Lung (tissue), 12 donors: ENCODE measurements around the gene C5. TPM values are rescaled to one million over a fixed set of nuclear protein-coding genes. Genes with fewer than 3 reads are reported as not detected.

Source experiments
- ATAC-seq: fragments of 200-7000 bp; cut with Tn5 transposase; one replicate; pipeline ENCODE4 v1.9.1; 2020; ENCODE audit warnings: moderate number of reproducible peaks; ENCODE audit not compliant: insufficient read depth, low FRiP score
- DNase-seq, 3 donors: peaks; one replicate each; pipeline ENCODE4 v3.0.0-alpha.2; 2013 to 2017
- H3K27ac ChIP-seq, 2 donors: one replicate each; pipeline ENCODE4 v1.5.1; 2013; ENCODE audit warnings: mild to moderate bottlenecking in 2 of 2, moderate library complexity in 2 of 2, control low read depth in 1 of 2, inconsistent platforms in 1 of 2, low read depth in 1 of 2, low read length in 1 of 2
- H3K27me3 ChIP-seq, 3 donors: one replicate each; pipeline ENCODE4 v1.5.1; 2013; ENCODE audit warnings: low read length in 2 of 3; ENCODE audit not compliant: control insufficient read depth in 3 of 3, insufficient read depth in 3 of 3
- H3K36me3 ChIP-seq, 4 donors: one replicate each; pipeline ENCODE4 v1.5.1; 2013; ENCODE audit warnings: low read length in 4 of 4, mild to moderate bottlenecking in 1 of 4, moderate library complexity in 1 of 4; ENCODE audit not compliant: control insufficient read depth in 4 of 4, insufficient read depth in 4 of 4
- H3K4me1 ChIP-seq, 5 donors: one replicate each; pipeline ENCODE4 v1.5.1; 2013; ENCODE audit warnings: low read length in 5 of 5, mild to moderate bottlenecking in 2 of 5, moderate library complexity in 1 of 5; ENCODE audit not compliant: control insufficient read depth in 5 of 5, insufficient read depth in 5 of 5
- H3K4me3 ChIP-seq: one replicate; pipeline ENCODE4 v1.5.1; 2013; ENCODE audit warnings: mild to moderate bottlenecking, control low read depth, moderate library complexity
- H3K9ac ChIP-seq, 2 donors: one replicate each; pipeline ENCODE4 v1.5.1; 2013; ENCODE audit warnings: low read length in 2 of 2, control low read depth in 1 of 2; ENCODE audit not compliant: insufficient read depth in 1 of 2
- H3K9me3 ChIP-seq, 4 donors: one replicate each; pipeline ENCODE4 v1.5.1; 2013; ENCODE audit warnings: low read length in 3 of 4, mild to moderate bottlenecking in 1 of 4, moderate library complexity in 1 of 4; ENCODE audit not compliant: control insufficient read depth in 4 of 4, insufficient read depth in 3 of 4
- CTCF ChIP-seq: IDR thresholded peaks from 2 replicates; pipeline ENCODE4 v1.5.1; 2012; ENCODE audit warnings: mild to moderate bottlenecking; ENCODE audit errors: control extremely low read depth, extremely low read depth
- WGBS, 2 donors: extraction: QIAGEN DNeasy Blood & Tissue Kit; methylation state at CpG; one replicate each; pipeline ENCODE4 v1.1.7; 2013; 5-methylcytosine and 5-hydroxymethylcytosine counted together
- polyA plus RNA-seq, 2 donors: library from polyadenylated mRNA; stranded (reverse); fragments of 200-250 nt; gene quantifications; one replicate each; pipeline ENCODE4 v1.2.1, GENCODE V29; 2013
- total RNA-seq, 2 donors: library from RNA; depleted of rRNA in 1 of 2; stranded (reverse); fragments of >200 nt in 1 of 2; gene quantifications; one replicate each; pipeline ENCODE4 v1.2.1, GENCODE V29; 2014 to 2021
- donor health status: control.
- donor health status: control.
- donor health status: Bipolar disorder and iron deficiency.
- donor health status: healthy.
- donor health status: DM: yes; HTN: yes; CAD: no.

C5 gene
- total and polyA plus RNA-seq, 4 donors: 9.5 to 53.2 (median 13.1) TPM

- Histone ChIP-seq H3K36me3 (peaks cover 0 to 8% (median 3%) of the 10 kb centered on the region in 4 donors), H3K4me1 (peaks cover 0 to 32% (median 15%) of the 10 kb centered on the region in 5 donors), H3K9me3 (peaks cover 0 to 4% (median 1%) of the 10 kb centered on the region in 4 donors), H3K9ac (no peak overlapping the region), H3K27me3 (no peaks in the 10 kb centered on the region), H3K4me3 (no peak overlapping the region), H3K27ac (no peak overlapping the region)
- WGBS, 2 donors: 65 to 70% methylated on average over 5 of the region's 5 CpGs
- DNase-seq (no peak), ATAC-seq (no peak)
- no peak for TF ChIP-seq CTCF
These were observed 134.1 kb downstream of the C5 start for GRCh38 chr9:120915854-120916470.

DNA sequence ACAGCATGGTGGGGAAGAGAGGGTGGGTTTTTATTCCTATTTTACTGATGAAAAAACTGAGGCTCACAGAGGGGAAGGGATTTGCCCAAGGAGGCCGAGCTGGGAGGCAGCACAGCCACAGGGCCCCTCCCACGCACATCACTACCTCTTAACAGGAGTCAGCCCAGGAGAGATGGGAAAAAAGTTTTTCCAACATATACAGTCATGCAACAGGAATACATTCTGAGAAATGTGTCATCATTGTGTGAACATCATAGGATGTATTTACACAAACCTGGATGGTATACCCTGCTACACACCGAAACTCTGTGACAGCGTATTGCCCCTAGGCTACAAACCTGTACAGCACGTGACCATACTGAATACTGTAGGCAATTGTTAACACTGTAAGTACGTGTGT, 135.1 kb downstream of the C5 start:
- Histone ChIP-seq H3K27ac (no peak overlapping the region), H3K9ac (no peak overlapping the region), H3K4me3 (no peak overlapping the region), H3K4me1 (peaks cover 2 to 25% (median 9%) of the 10 kb centered on the region in 5 donors), H3K36me3 (peaks cover 0 to 9% (median 3%) of the 10 kb centered on the region in 4 donors), H3K9me3 (peaks cover 0 to 4% (median 1%) of the 10 kb centered on the region in 4 donors), H3K27me3 (no peaks in the 10 kb centered on the region)
- no peak for ATAC-seq
- TF ChIP-seq CTCF: no peak
- WGBS, 2 donors: 92 to 99% methylated on average over 6 of the region's 6 CpGs
- DNase-seq: no peak

DNA sequence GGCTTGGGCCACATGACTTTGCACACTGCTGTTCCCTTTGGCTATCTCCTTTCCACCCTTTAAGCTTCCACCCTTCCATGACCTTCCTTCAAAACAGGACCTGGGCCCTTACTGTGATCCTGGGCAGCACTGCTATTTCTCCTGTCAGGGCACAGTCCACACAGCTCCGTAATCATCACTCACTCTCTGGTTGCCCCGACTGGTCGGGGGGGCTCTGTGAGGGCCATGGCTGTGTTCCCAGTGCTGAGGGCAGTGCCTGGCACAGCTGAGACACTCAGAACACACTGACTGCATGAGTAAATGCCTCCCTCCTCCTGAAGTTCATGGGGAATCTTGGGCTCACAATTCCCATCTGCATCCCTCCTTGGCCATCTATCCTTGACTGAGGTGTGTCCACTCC, 135.7 kb downstream of the C5 start:
- WGBS, 2 donors: 87 to 89% methylated on average over 3 of the region's 3 CpGs
- ATAC-seq: no peak
- no peak for DNase-seq

More for the DNA sequence above, 135.7 kb downstream of the C5 start:
- Histone ChIP-seq H3K9ac (no peak overlapping the region), H3K9me3 (peaks cover 0 to 4% (median 1%) of the 10 kb centered on the region in 4 donors), H3K36me3 (peaks cover 0 to 9% (median 3%) of the 10 kb centered on the region in 4 donors), H3K27ac (no peak overlapping the region), H3K4me1 (peaks cover 2 to 20% (median 8%) of the 10 kb centered on the region in 5 donors), H3K27me3 (no peaks in the 10 kb centered on the region), H3K4me3 (no peak overlapping the region)
- TF ChIP-seq CTCF: no peak
